Heart left ventricle (tissue), 16 donors: ENCODE results near the gene RDX. TPM values are rescaled to one million over a fixed set of nuclear protein-coding genes. Genes with fewer than 3 reads are reported as not detected.

Source experiments
- ATAC-seq, 4 donors: fragments of 200-7000 bp; cut with Tn5 transposase; one replicate each; pipeline ENCODE4 v1.9.1; 2020 to 2022; ENCODE audit warnings: moderate library complexity in 4 of 4, mild to moderate bottlenecking in 3 of 4, moderate number of reproducible peaks in 1 of 4
- DNase-seq, 5 donors: peaks; one replicate each; pipeline ENCODE4 v3.0.0-alpha.2; 2020
- H3K27ac ChIP-seq, 12 donors: fragments of 200-600 bp; sonication (generic) in 4 of 12; one replicate each; pipeline versions ENCODE4 v1.5.0 to v1.8.0; 2016 to 2022; ENCODE audit warnings: mild to moderate bottlenecking in 2 of 12
- H3K27me3 ChIP-seq, 9 donors: fragments of 200-600 bp; sonication (generic) in 2 of 9; one replicate each; pipeline versions ENCODE4 v1.5.1 to v1.8.0; 2016 to 2022; ENCODE audit warnings: mild to moderate bottlenecking in 3 of 9
- H3K36me3 ChIP-seq, 9 donors: fragments of 200-600 bp; sonication (generic) in 2 of 9; one replicate each; pipeline versions ENCODE4 v1.5.0 to v1.8.0; 2018 to 2022; ENCODE audit warnings: mild to moderate bottlenecking in 2 of 9
- H3K4me1 ChIP-seq, 12 donors: fragments of 200-600 bp; sonication (generic) in 4 of 12; one replicate each; pipeline versions ENCODE4 v1.5.0 to v1.8.0; 2016 to 2022; ENCODE audit warnings: mild to moderate bottlenecking in 3 of 12
- H3K4me3 ChIP-seq, 12 donors: fragments of 200-600 bp; sonication (generic) in 4 of 12; one replicate each; pipeline versions ENCODE4 v1.5.0 to v1.8.0; 2017 to 2022; ENCODE audit warnings: mild to moderate bottlenecking in 9 of 12, moderate library complexity in 4 of 12
- H3K9me3 ChIP-seq, 12 donors: fragments of 200-600 bp; sonication (generic) in 4 of 12; one replicate each; pipeline versions ENCODE4 v1.5.0 to v1.8.0; 2016 to 2022; ENCODE audit warnings: mild to moderate bottlenecking in 1 of 12
- POLR2A ChIP-seq, 2 donors: fragments of 450-650 bp; IDR thresholded peaks; one replicate each; pipeline ENCODE4 v1.6.1; 2017; ENCODE audit warnings: antibody characterized with exemption in 2 of 2, mild to moderate bottlenecking in 2 of 2, moderate library complexity in 2 of 2
- WGBS, 4 donors: extraction: QIAGEN DNeasy Blood & Tissue Kit in 2 of 4; methylation state at CpG; one replicate each; pipeline versions ENCODE4 v1.1.5 to v1.1.7; 2013 to 2018; 5-methylcytosine and 5-hydroxymethylcytosine counted together
- intact Hi-C, 10 donors: fragments of 100-400 bp; cut with DNase I; formaldehyde crosslinking; loops; one replicate each; pipeline versions ENCODE4 v1.11.1 to v1.14.2; 2022
- polyA plus RNA-seq, 2 donors: library from polyadenylated mRNA; stranded (reverse); fragments of 200-250 nt; gene quantifications; one replicate each; pipeline ENCODE4 v1.2.3, GENCODE V29; 2013
- total RNA-seq, 9 donors: library from RNA; depleted of rRNA in 2 of 9; stranded (reverse); fragments of >200 nt in 2 of 9; fragmentation: NEBNext Ultra II Directional in 3 of 9; extraction: Animal tissue kit (Norgen Biotek cat#: 25700) in 3 of 9; gene quantifications; one replicate each; pipeline versions ENCODE4 v1.1.0 to v1.2.4, GENCODE V29; 2016 to 2023
- TF ChIP-seq, protein P1 (sequence below), 12 donors: fragments of 200-600 bp; sonication (generic) in 4 of 12; IDR thresholded peaks; one replicate each; pipeline versions ENCODE4 v1.5.0 to v1.8.0; 2018 to 2022; ENCODE audit warnings: antibody characterized with exemption in 12 of 12, mild to moderate bottlenecking in 5 of 12
- donor health status: ischemic (EF 13 %, LVEDD 7.1; RV severe dilation, severe dysfunction).
- donor health status: healthy with polysubstance abuse.
- donor health status: DM: no; HTN: yes; CAD: no.
- donor health status: DM: no; HTN: no; CAD: no.
- donor health status: ischemic (EF 25% LVEDD 6.9; RV normal size, moderate dysfunction).
- donor health status: ischemic (EF 25% LVEDD 5.7; RV mildly dilated, moderate dysfunction).
- donor health status: healthy.
- donor health status: DM: yes; HTN: yes; CAD: no.
- donor health status: ischemic (EF 35%, LVEDD 5.7; RV mildly dilated, moderate dysfunction).
- donor health status: nonischemic (EF 11% LVEDD 7.7; RV severe dilation, severe dysfunction).
- donor health status: DM: yes; HTN: yes; CAD: no.
- donor health status: PGD.
- donor health status: ischemic (EF 29% LVEDD 5.4; RV normal size, mild dysfunction).
- donor health status: nonischemic (EF 23%, LVEDD 6.1; RV moderate dilation, normal function).

RDX gene
- total and polyA plus RNA-seq, 11 donors = 33.5 to 148 (median 120) TPM

DNA sequence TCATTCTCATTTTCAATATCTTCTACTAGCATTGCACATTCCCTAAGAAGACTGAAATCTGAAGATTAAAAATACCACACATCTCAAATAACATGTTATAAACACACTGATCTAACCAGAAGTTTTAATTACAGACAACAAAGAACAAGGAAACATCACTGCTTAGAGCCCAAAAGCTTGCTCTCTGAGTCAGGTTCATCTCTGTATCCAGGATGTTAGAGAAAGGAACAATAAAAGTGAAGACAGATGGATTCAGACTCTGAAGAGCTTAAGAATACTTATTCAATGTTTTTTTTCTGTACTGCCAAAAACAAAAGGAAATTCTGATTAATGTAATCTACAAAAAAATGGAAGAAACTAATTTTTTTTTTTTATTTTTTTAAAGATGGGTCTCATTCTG is 16.5 kb downstream of the RDX start:
- intact Hi-C loops = no loop called here
- no peak for TF ChIP-seq POLR2A (IDR thresholded peaks at IDR 0.05)
- TF ChIP-seq, protein P1, sequence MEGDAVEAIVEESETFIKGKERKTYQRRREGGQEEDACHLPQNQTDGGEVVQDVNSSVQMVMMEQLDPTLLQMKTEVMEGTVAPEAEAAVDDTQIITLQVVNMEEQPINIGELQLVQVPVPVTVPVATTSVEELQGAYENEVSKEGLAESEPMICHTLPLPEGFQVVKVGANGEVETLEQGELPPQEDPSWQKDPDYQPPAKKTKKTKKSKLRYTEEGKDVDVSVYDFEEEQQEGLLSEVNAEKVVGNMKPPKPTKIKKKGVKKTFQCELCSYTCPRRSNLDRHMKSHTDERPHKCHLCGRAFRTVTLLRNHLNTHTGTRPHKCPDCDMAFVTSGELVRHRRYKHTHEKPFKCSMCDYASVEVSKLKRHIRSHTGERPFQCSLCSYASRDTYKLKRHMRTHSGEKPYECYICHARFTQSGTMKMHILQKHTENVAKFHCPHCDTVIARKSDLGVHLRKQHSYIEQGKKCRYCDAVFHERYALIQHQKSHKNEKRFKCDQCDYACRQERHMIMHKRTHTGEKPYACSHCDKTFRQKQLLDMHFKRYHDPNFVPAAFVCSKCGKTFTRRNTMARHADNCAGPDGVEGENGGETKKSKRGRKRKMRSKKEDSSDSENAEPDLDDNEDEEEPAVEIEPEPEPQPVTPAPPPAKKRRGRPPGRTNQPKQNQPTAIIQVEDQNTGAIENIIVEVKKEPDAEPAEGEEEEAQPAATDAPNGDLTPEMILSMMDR (IDR thresholded peaks at IDR 0.05) = no peak
- peaks cover 0 to 39% (median 27%) of the 10 kb centered on the region in 9 donors for H3K36me3 ChIP-seq

DNA sequence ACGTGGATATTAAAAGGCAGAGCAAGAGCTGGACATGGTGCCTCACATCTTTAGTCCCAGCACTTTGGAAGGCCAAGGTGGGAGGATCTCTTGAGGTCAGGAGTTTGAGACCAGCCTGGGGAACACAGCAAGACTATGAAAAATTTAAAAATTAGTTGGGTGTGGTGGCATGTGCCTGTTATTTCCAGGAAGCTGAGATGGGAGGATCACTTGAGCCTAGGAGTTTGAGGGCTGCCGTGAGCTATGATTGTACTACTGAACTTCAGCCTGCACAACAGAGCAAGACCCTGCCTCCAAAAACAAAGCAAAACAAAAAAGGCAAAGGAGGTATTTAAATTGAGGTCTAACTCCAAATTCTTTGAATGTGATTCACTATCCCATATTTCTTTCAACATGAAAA is 23.5 kb downstream of the RDX start:
- no peaks in the 10 kb centered on the region for H3K9me3 ChIP-seq
- no peak overlapping the region for H3K27ac ChIP-seq
- intact Hi-C loops = no loop called here
- 75 to 85% (median 81%) methylated on average over 2 of the region's 2 CpGs for WGBS, 4 donors
- no peak for DNase-seq
- H3K36me3 ChIP-seq = peaks cover 0 to 66% (median 35%) of the 10 kb centered on the region in 9 donors
- H3K4me3 ChIP-seq = no peak overlapping the region
- peaks cover 0 to 12% (median 7%) of the 10 kb centered on the region in 12 donors for H3K4me1 ChIP-seq
- no peaks in the 10 kb centered on the region for H3K27me3 ChIP-seq
- TF ChIP-seq, protein P1 (IDR thresholded peaks at IDR 0.05) = no peak
- no peak for TF ChIP-seq POLR2A (IDR thresholded peaks at IDR 0.05)
- ATAC-seq = no peak

More for the DNA sequence above, 16.5 kb downstream of the RDX start:
- Histone ChIP-seq H3K27me3 (no peaks in the 10 kb centered on the region), H3K4me1 (peaks cover 0 to 15% (median 0%) of the 10 kb centered on the region in 12 donors), H3K9me3 (no peaks in the 10 kb centered on the region), H3K27ac (no peak overlapping the region), H3K4me3 (no peak overlapping the region)
- DNase-seq (no peak), ATAC-seq (no peak)

DNA sequence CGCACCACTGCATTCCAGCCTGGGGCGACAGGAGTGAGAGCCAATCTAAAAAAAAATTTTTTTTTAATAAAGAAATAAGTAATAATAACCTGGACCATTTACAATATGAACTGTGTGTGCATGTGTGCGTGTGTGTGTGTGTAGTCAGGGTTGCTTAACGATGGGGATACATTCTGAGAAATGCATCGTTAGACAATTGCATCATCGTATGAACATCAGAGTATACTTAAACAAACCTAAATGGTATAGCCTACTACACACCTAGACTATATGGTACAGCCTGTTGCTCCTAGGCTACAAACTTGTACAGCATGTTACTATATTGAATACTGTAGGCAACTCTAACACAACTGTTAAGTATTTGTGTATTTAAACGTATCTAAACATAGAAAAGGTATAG is 26.4 kb downstream of the RDX start:
- no peaks in the 10 kb centered on the region for H3K9me3 ChIP-seq
- TF ChIP-seq, protein P1 (IDR thresholded peaks at IDR 0.05) = no peak
- no peak for TF ChIP-seq POLR2A (IDR thresholded peaks at IDR 0.05)
- peaks cover 0 to 46% (median 22%) of the 10 kb centered on the region in 9 donors for H3K36me3 ChIP-seq
- no peak overlapping the region for H3K4me3 ChIP-seq
- intact Hi-C loops = no loop called here
- 93 to 97% (median 96%) methylated on average over 7 of the region's 7 CpGs for WGBS, 4 donors
- H3K4me1 ChIP-seq = peaks cover 0 to 12% (median 7%) of the 10 kb centered on the region in 12 donors
- no peaks in the 10 kb centered on the region for H3K27me3 ChIP-seq
- ATAC-seq (no peak), DNase-seq (no peak)
- no peak overlapping the region for H3K27ac ChIP-seq

DNA sequence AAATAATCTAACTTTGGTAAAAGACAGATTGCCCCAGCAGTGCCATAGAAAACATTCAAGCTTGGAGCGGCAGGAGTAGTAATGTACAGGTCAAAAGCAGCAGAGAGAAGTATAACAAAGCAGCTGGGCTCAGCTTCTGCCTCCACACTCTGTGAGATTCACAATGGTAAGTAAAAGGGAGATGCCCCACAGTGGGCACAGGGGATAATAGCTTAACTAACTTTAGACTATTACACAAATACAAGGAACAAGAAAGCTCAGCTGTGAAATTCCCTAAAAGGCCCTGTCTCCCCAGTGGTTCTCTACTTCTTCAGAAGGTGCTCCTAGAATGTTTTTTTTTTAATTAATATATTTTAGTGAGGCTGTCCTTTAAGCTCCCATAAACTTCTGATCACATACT is 28.0 kb downstream of the RDX start:
- peaks cover 0 to 54% (median 28%) of the 10 kb centered on the region in 9 donors for H3K36me3 ChIP-seq
- no peaks in the 10 kb centered on the region for H3K9me3 ChIP-seq
- no peaks in the 10 kb centered on the region for H3K27me3 ChIP-seq
- intact Hi-C loops = no loop called here
- no peak for DNase-seq
- no peak for ATAC-seq
- H3K27ac ChIP-seq = no peak overlapping the region
- peaks cover 0 to 12% (median 7%) of the 10 kb centered on the region in 12 donors for H3K4me1 ChIP-seq
- H3K4me3 ChIP-seq = no peak overlapping the region
- 85 to 97% (median 96%) methylated on average over 1 of the region's 1 CpG for WGBS, 4 donors
- TF ChIP-seq, protein P1 (IDR thresholded peaks at IDR 0.05) = no peak
- no peak for TF ChIP-seq POLR2A (IDR thresholded peaks at IDR 0.05)
